K562 (cell line): Measurements from ENCODE around the gene TMC1. TPM values are rescaled to one million over a fixed set of nuclear protein-coding genes. Genes with fewer than 3 reads are reported as not detected.

ENCODE experiments used
- ATAC-seq: fragments of 200-7000 bp; cut with Tn5 transposase; 3 replicates; pipeline ENCODE4 v1.9.1; 2020; ENCODE audit warnings: moderate library complexity
- BruUV-seq: library from RNA; stranded (reverse); fragments of 400-500 nt; replicated peaks from 2 replicates; lab custom pipeline; 2021; lab: Mats Ljungman, UMichigan
- CTCF ChIA-PET: fragments of 300-600 bp; formaldehyde crosslinking; extraction: SDS; loops from one replicate; lab custom pipeline; 2021; ENCODE audit warnings: low intra/inter-chr PET ratio; lab: Yijun Ruan, JAX
- POLR2A ChIA-PET: fragments of 300-600, 350-650 bp; sonication (Branson Sonifier 250); formaldehyde crosslinking; extraction: SDS; loops from one replicate; lab custom pipeline; 2021; ENCODE audit warnings: antibody characterized with exemption, inconsistent platforms; lab: Yijun Ruan, JAX
- DNase-seq, 4 experiments: peaks; one replicate each; pipeline versions ENCODE4 v3.0.0 to v3.0.0-alpha.2; 2011 to 2018; ENCODE audit warnings: low spot score in 3 of 4, mixed read lengths in 3 of 4; ENCODE audit errors: extremely low read depth in 1 of 4
- FAIRE-seq: peaks from 2 replicates; lab custom pipeline; 2011; peaks lifted over from hg19 to GRCh38; lab: Jason Lieb, UNC
- H2AFZ ChIP-seq: 2 replicates; pipeline ENCODE4 v1.6.0; 2011; ENCODE audit warnings: low read depth, low read length, control low read depth, inconsistent platforms
- H3K27ac ChIP-seq: fragments of 200-600 bp; 3 replicates; pipeline ENCODE4 v1.8.0; 2011; ENCODE audit warnings: low read depth, mild to moderate bottlenecking, control low read depth, inconsistent platforms, low read length, moderate library complexity, mixed read lengths; ENCODE audit errors: extremely low read depth
- H3K27me3 ChIP-seq, 2 experiments: fragments of 300-600 bp in 1 of 2; 2 replicates in 1 of 2; 3 replicates in 1 of 2; pipeline versions ENCODE4 v1.6.0 to v1.8.0; 2011; ENCODE audit warnings: inconsistent platforms in 2 of 2, low read length in 2 of 2, mild to moderate bottlenecking in 1 of 2, mixed read lengths in 1 of 2, moderate library complexity in 1 of 2; ENCODE audit not compliant: control insufficient read depth in 2 of 2, insufficient read depth in 2 of 2
- H3K36me3 ChIP-seq: fragments of 300-600 bp; 3 replicates; pipeline ENCODE4 v1.8.0; 2011; ENCODE audit warnings: mild to moderate bottlenecking, low read length, inconsistent platforms; ENCODE audit not compliant: control insufficient read depth, insufficient read depth
- H3K4me1 ChIP-seq, 2 experiments: fragments of 200-600 bp in 1 of 2; replicated peaks in 1 of 2; 2 replicates in 1 of 2; 3 replicates in 1 of 2; pipeline versions ENCODE4 v1.5.1 to v1.8.0; 2011; ENCODE audit warnings: inconsistent platforms in 2 of 2, low read length in 2 of 2, mild to moderate bottlenecking in 1 of 2, mixed read lengths in 1 of 2, moderate library complexity in 1 of 2; ENCODE audit not compliant: control insufficient read depth in 2 of 2, insufficient read depth in 2 of 2
- H3K4me2 ChIP-seq: 2 replicates; pipeline ENCODE4 v1.6.1; 2011; ENCODE audit warnings: low read length, control low read depth, inconsistent platforms, mixed read lengths; ENCODE audit not compliant: insufficient read depth
- H3K4me3 ChIP-seq: fragments of 200-600 bp; sonication (generic), shearing (Covaris generic); 2 replicates; pipeline ENCODE4 v1.5.1; 2016; ENCODE audit warnings: control low read depth, inconsistent platforms
- H3K79me2 ChIP-seq: fragments of 200-600 bp; 3 replicates; pipeline ENCODE4 v1.8.0; 2011; ENCODE audit warnings: low read length, inconsistent platforms; ENCODE audit not compliant: control insufficient read depth, insufficient read depth
- H3K9ac ChIP-seq, 2 experiments: 2 replicates each; pipeline versions ENCODE4 v1.6.0 to v1.6.1; 2011; ENCODE audit warnings: low read depth in 2 of 2, low read length in 2 of 2, control low read depth in 1 of 2, inconsistent platforms in 1 of 2, mild to moderate bottlenecking in 1 of 2, mixed read lengths in 1 of 2; ENCODE audit not compliant: insufficient read depth in 1 of 2
- H3K9me1 ChIP-seq: one replicate; pipeline ENCODE4 v1.6.0; 2011; ENCODE audit warnings: inconsistent platforms, mild to moderate bottlenecking, low read length, moderate library complexity; ENCODE audit not compliant: control insufficient read depth, insufficient read depth
- H3K9me3 ChIP-seq: replicated peaks from 2 replicates; pipeline ENCODE4 v1.5.1; 2011; ENCODE audit warnings: low read depth, low read length, inconsistent platforms; ENCODE audit not compliant: control insufficient read depth, insufficient read depth
- H4K20me1 ChIP-seq: replicated peaks from 2 replicates; pipeline ENCODE4 v1.6.1; 2011; ENCODE audit warnings: low read length, inconsistent platforms, mixed read lengths; ENCODE audit not compliant: control insufficient read depth, insufficient read depth
- FOXM1 ChIP-seq, 2 experiments: fragments of 450-650 bp in 1 of 2; sonication (generic) in 1 of 2; formaldehyde crosslinking in 1 of 2; IDR thresholded peaks; 2 replicates each; pipeline versions ENCODE4 v1.6.1 to v1.9.0; 2017 to 2022; ENCODE audit warnings: low read depth in 2 of 2, mild to moderate bottlenecking in 2 of 2, missing genetic modification reagents in 1 of 2, moderate library complexity in 1 of 2
- LEF1 ChIP-seq: fragments of 450-650 bp; IDR thresholded peaks from 2 replicates; pipeline ENCODE4 v1.6.1; 2016; ENCODE audit warnings: mild to moderate bottlenecking
- NFE2 ChIP-seq: IDR thresholded peaks from 2 replicates; pipeline ENCODE4 v1.6.1; 2014; ENCODE audit warnings: antibody characterized with exemption, low read depth
- ZFX ChIP-seq: sonication (generic); formaldehyde crosslinking; IDR thresholded peaks from 2 replicates; pipeline ENCODE4 v1.8.0; 2022; ENCODE audit warnings: mild to moderate bottlenecking, missing genetic modification reagents, moderate library complexity
- WGBS: fragments of 100-300 bp; shearing (Covaris generic); methylation state at CpG from one replicate; pipeline ENCODE4 v1.1.6; 2016; ENCODE audit warnings: low coverage, mixed read lengths; ENCODE audit not compliant: insufficient coverage; ENCODE audit errors: missing lambda C conversion rate; 5-methylcytosine and 5-hydroxymethylcytosine counted together
- in situ Hi-C: fragments of 300-500 bp; cut with MboI; formaldehyde crosslinking; loops from 4 replicates; pipeline ENCODE4 v1.15.0; 2018; ENCODE audit warnings: inconsistent platforms, mixed read lengths
- intact Hi-C: fragments of 100-400 bp; cut with micrococcal nuclease; formaldehyde crosslinking; loops from 2 replicates; pipeline ENCODE4 v1.14.2; 2022
- polyA plus RNA-seq, 8 experiments: library from polyadenylated mRNA; depleted of rRNA in 4 of 8; stranded (reverse) in 5 of 8; unstranded in 3 of 8; fragments of >200 nt; fragmentation: Nextera tagmentation in 2 of 8; fragmentation: Illumina TruSeq in 1 of 8; extraction: Ambion mirVana in 2 of 8; extraction: Trizol in 1 of 8; gene quantifications; 2 replicates each; pipeline versions ENCODE4 v1.2.1 to v1.2.3, GENCODE V29; 2011 to 2014; ENCODE audit warnings: inconsistent platforms in 1 of 8, missing spikeins in 1 of 8
- total RNA-seq, 7 experiments: library from RNA; depleted of rRNA in 6 of 7; stranded (reverse); fragments of >200 nt in 6 of 7; fragmentation: Illumina TruSeq in 2 of 7; extraction: Trizol in 2 of 7; gene quantifications; 2 replicates each; pipeline versions ENCODE4 v1.2.1 to v1.2.3, GENCODE V29; 2011 to 2021; ENCODE audit warnings: low replicate concordance in 1 of 7
- TF ChIP-seq, protein P1 (sequence below): fragments of 450-650 bp; IDR thresholded peaks from 2 replicates; pipeline ENCODE4 v1.6.1; 2016; ENCODE audit warnings: low read depth, mild to moderate bottlenecking, moderate library complexity

Gene TMC1
- total and polyA plus RNA-seq, 9 of the 15 experiments (the other 6 are each of a cell fraction or from before 2014, with no cell fraction given), result 0.10 to 0.15 TPM; not detected in 7

DNA sequence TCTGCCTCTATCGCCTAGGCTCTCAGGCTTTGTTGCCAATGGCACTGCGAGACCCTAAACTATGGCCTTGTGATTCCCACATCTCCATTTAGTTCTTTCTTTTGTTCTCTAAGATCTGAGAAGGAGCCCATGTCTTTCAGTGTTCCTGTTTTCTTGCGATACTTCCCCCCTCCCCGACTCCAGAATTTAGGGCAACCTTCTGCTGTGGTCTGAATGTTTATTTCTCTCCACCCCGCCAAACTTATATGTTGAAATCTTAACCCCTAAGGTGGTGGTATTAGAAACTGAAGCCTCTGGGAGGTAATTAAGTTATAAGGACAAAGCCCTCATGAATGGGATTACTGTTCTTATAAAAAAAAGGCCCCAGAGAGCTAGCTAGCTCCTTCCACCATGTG lies 6.4 kb downstream of the TMC1 start:
- BruUV-seq, result no TSS peak
- FAIRE-seq, result no peak

DNA sequence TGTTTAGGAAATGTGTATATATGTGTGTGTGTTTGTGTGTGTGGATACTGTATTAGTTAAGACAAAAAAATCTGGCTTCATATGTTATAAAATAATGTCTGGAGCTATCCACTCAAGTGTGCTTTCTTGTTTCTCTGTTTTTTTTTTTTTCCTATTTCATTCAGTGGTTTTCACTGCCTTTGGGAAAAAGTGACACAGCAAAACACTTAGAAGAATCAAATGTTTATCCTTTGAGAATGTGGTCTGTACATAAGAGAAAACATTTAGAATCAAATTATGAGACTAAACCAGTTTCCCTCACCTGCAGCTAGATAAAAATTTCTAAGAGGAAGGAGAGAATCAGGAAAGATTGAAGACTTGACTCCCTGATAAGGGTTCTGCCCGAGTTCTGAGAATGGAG lies 8.1 kb downstream of the TMC1 start:
- Histone ChIP-seq H3K9ac (no peak overlapping the region), H3K4me3 (no peak overlapping the region), H4K20me1 (no peaks in the 10 kb centered on the region), H3K36me3 (no peaks in the 10 kb centered on the region), H3K79me2 (no peaks in the 10 kb centered on the region), H3K4me2 (no peak overlapping the region), H3K27ac (no peak overlapping the region), H3K9me1 (no peaks in the 10 kb centered on the region), H3K4me1 (peaks cover 0 to 7% of the 10 kb centered on the region in 2 experiments; a peak in 3 of 5 replicates), H2AFZ (no peak overlapping the region), H3K9me3 (no peaks in the 10 kb centered on the region), H3K27me3 (no peaks in the 10 kb centered on the region)
- in situ Hi-C loops, result no loop called here
- intact Hi-C loops, result no loop called here
- CTCF ChIA-PET, result no interaction called here
- POLR2A ChIA-PET, result no interaction called here
- 0% methylated on average over 1 of the region's 1 CpG for WGBS
- ATAC-seq, result no peak
- no peak for FAIRE-seq
- no peak for DNase-seq
- no TSS peak for BruUV-seq
- no peak for TF ChIP-seq FOXM1 (IDR thresholded peaks at IDR 0.05; ENCODE audit: low read depth)
- TF ChIP-seq FOXM1 (CRISPR knock-in tag; IDR thresholded peaks at IDR 0.05; ENCODE audit: low read depth), result no peak
- TF ChIP-seq LEF1, result no peak
- TF ChIP-seq, protein P1, sequence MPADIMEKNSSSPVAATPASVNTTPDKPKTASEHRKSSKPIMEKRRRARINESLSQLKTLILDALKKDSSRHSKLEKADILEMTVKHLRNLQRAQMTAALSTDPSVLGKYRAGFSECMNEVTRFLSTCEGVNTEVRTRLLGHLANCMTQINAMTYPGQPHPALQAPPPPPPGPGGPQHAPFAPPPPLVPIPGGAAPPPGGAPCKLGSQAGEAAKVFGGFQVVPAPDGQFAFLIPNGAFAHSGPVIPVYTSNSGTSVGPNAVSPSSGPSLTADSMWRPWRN, result no peak

More for the DNA sequence above, 6.4 kb downstream of the TMC1 start:
- H3K36me3 ChIP-seq, result no peaks in the 10 kb centered on the region
- ChIA-PET POLR2A (interaction anchor here (0.7 to 1.0 kb wide), 2 partner anchors 10 to 12 kb away, joined by 3 to 4 read pairs; no protein-coding TSS in a partner anchor), CTCF (no interaction called here)
- ATAC-seq (no peak), DNase-seq (no peak)
- H3K27ac ChIP-seq, result no peak overlapping the region; the same call in 2 of the 3 replicates
- in situ Hi-C loops, result no loop called here
- intact Hi-C loops, result no loop called here
- TF ChIP-seq ZFX (CRISPR knock-in tag) (0 out of 2 replicates have a peak, but pooled peaks have one; percentile 3), NFE2 (no peak)
- peaks cover 0 to 7% of the 10 kb centered on the region in 2 experiments; a peak in 3 of 5 replicates for H3K4me1 ChIP-seq
- H3K27me3 ChIP-seq, result no peaks in the 10 kb centered on the region
- no peaks in the 10 kb centered on the region for H4K20me1 ChIP-seq
- H2AFZ ChIP-seq, result peak overlapping the region; percentile 90
- no peaks in the 10 kb centered on the region for H3K9me1 ChIP-seq
- H3K9me3 ChIP-seq, result no peaks in the 10 kb centered on the region
- WGBS, result 58% methylated on average over 4 of the region's 5 CpGs
- H3K4me3 ChIP-seq, result no peak overlapping the region
- peak overlapping the region; percentile 60 for H3K4me2 ChIP-seq
- peak overlapping the region in 1 of 2 experiments; percentile 74; a peak in 2 of 4 replicates for H3K9ac ChIP-seq
- no peaks in the 10 kb centered on the region for H3K79me2 ChIP-seq
